ENCODE data around the gene HEPHL1.
"Not testable (repeated sequence)": the region's sequence is repeated elsewhere in the genome, so short reads cannot be mapped to it uniquely, and the experiment has no call there.

HEPHL1 gene

DNA sequence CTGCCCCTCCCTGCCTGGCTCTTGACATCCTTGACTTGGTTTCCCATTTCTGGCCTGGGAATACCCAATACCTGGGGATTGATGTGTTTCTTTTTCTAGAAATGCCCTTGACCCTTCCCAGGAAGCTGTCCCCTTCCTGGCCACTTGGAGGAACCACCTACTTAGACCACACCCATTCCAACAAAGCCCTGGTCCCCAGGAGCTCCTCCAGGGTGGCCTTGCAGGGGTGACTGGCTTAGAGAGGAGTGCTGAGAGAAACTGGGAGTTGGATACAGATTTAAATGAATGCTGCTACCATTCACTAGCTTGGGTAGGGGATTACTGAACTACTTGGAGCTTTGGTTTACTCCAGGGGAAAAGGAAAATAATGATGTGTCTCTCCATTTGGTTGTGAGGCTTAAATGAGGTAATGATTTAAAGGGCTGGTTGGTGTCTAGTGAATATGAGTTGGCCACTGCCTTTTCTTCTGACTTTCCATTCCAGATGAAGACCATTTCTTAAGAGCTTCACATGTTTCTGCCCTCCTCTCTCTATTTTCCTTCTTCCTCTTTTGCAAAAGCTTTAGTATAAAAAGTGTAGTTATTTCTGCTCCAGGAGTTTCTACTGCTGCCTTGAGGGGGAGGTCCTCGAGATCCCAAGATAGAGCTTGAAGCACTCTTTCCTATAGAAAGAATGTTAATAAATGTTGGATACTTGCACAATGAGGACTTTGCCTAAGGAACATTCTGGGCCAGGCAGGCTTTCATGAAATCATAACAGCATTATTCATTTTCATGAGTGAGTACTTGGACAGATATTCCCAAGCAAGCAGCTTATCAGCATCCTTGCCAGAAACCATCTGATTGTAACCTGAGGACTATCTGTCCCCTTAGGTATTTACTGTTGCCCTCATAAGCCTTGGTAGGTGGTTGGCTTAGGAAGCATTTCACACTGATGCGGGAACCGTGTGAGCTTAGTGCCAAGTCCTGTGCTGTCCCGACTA, 129.8 kb downstream of the HEPHL1 start:
- DNase-seq (ENCODE audit: low read depth, low spot score) = no peak

DNA sequence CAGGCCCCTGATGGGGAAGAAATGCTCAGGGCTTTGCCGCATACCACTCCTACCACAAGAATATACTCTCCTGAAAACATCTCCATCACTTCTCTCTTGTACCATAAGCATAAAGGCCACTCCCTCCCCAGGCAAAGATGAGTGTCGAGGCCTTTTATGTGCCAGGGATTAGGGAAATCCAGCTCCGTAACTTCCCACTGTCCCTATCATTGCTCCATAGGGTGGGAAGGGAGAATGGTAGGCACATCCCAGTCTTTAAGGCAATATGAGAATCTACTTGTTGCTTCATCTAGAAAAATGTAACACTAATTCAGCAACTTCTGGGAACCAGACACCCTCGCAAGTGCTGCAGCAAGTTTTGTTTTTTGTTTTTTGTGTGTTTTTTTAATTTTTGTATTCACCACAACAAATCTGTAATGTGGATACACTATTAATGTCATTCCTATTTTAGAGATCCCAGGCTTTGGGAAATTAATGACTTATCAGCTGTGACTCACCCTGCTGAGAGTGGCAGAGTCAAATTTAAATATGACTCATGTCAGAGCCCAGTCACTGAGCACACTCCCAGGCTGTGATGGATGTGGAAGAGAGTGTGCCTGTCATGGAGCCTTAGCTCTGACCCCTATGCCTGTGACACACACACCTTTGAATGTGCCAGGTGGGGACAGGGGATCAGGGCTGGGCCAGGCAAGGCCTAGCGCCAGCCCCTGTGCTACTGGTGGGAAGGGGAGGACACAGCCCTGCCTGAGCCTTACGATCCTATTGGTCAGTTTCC, 130.9 kb downstream of the HEPHL1 start:
- no peak for DNase-seq (ENCODE audit: low read depth, low spot score)

DNA sequence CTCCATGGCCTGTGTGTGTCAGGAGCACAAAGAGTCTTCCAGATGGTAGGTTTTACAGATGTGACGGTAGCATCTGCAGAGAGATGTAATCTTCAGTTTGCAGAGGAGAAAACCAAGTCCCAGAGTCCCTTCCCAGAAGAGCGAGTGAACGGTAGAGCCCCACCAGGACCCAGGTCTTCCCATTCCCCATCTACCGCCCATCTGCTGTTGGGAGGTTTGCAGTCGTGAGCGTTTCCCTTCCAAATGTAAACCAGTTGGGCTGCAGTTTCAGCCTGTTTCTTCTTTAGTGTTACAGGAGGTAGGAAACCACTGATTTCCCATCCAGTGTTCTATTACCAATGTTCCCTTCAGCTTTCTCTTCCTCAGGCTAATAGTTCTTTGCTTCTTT, 131.5 kb downstream of the HEPHL1 start:
- DNase-seq (ENCODE audit: low read depth, low spot score) = no peak

DNA sequence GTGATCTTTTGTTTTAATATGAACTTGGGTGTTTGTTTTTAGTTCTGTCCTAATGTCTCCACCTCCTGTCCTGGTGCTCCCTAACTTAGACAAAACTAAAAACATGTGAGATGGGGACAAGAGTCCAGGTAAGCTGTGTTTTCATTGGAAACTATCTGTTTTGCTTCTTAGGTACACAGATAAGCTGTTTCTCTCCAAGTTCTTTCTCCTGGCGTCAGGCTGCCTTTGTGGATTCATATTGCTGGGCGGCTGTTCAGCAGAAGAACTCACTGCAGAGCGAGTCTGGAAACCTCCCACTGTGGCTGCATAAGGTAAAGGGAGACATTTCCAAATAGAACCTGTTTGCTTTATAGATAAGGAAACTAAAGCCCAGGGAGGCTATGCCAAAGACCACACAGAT, 132.2 kb downstream of the HEPHL1 start:
- DNase-seq (ENCODE audit: low read depth, low spot score) = no peak

DNA sequence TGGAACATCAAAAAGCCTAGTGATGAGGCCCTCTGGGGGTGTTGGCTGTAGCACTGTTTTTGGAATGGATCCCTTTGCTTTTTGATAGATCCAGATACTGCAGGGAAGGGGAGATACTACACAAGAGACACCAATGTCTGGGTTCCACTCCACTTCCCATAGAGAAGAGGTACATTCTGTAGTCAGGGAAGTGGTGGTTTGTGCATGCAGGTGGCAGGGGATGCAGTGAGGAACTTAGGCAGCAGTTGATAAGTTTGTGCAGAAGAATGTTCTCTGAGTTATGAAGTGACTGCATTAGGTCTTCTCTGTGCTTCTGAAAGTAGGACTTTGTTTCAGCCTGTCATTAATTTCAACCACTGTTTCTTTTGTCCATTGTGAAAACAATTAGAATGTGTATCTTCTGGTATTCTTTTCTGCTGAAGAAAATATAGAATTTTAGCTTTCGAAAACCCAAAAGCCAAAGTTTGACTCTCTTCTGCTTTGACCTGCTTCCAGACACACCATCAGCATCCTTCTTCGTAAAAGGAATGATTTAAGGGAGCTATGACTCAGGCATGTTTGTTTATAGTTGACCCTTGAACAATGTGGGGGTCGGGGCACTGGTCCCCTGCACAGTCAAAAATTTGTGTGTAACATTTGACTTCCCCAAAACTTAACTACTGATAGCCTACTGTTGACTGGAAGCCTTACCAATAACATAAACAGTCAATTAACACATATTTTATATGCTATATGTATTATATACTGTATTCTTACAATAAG, 133.1 kb downstream of the HEPHL1 start:
- DNase-seq (ENCODE audit: low read depth, low spot score) = no peak

DNA sequence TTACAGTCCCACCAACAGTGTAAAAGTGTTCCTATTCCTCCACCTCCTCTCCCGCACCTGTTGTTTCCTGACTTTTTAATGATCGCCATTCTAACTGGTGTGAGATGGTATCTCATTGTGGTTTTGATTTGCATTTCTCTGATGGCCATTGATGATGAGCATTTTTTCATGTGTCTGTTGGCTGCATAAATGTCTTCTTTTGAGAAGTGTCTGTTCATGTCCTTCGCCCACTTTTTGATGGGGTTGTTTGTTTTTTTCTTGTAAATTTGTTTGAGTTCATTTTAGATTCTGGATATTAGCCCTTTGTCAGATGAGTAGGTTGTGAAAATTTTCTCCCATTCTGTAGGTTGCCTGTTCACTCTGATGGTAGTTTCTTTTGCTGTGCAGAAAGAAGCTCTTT, 136.2 kb downstream of the HEPHL1 start:
- DNase-seq (ENCODE audit: low read depth, low spot score) = not testable (repeated sequence)

Data from brain pericyte (primary cell).